ENCODE data around the gene CAMK2G.
A peak's percentile ranks its signal among the peaks of the same experiment; 100 is the strongest.
"Not testable (repeated sequence)": the region's sequence is repeated elsewhere in the genome, so short reads cannot be mapped to it uniquely, and the experiment has no call there.

Gene CAMK2G

GRCh38 chr10:73874267-73875138 is at the start of gene CAMK2G:
Gene CAMK2G (minus strand): TSS chr10:73874555. CDS start chr10:73874461, 94 bp downstream.
- peak; percentile 97 for DNase-seq (ENCODE audit: low spot score)

GRCh38 chr10:73922864-73923133 is 48.4 kb upstream of the CAMK2G start:
- no peak for DNase-seq (ENCODE audit: low spot score)

GRCh38 chr10:73922007-73922863 is 47.9 kb upstream of the CAMK2G start:
- DNase-seq (ENCODE audit: low spot score) = no peak

- no peak for DNase-seq (ENCODE audit: low spot score)
These were observed 45.7 kb upstream of the CAMK2G start for GRCh38 chr10:73920089-73920488.

- not testable (repeated sequence) for DNase-seq (ENCODE audit: low spot score)
These were observed 45.1 kb upstream of the CAMK2G start for GRCh38 chr10:73919481-73919880.

- DNase-seq (ENCODE audit: low spot score) = no peak
These were observed 43.4 kb upstream of the CAMK2G start for GRCh38 chr10:73917566-73918305.

GRCh38 chr10:73916761-73917470 is 42.6 kb upstream of the CAMK2G start:
- DNase-seq (ENCODE audit: low spot score) = no peak

GRCh38 chr10:73915206-73915851 is 41.0 kb upstream of the CAMK2G start:
- no peak for DNase-seq (ENCODE audit: low spot score)

GRCh38 chr10:73914036-73914435 is 39.7 kb upstream of the CAMK2G start:
- DNase-seq (ENCODE audit: low spot score) = peak; percentile 50

GRCh38 chr10:73911553-73912004 is 37.2 kb upstream of the CAMK2G start:
- DNase-seq (ENCODE audit: low spot score) = no peak

GRCh38 chr10:73910764-73911552 is 36.6 kb upstream of the CAMK2G start, which contains the start of gene PLAU:
Gene PLAU (plus strand): TSS chr10:73911132. CDS start chr10:73911556, 424 bp downstream.
- peak; percentile 89 for DNase-seq (ENCODE audit: low spot score)

- no peak for DNase-seq (ENCODE audit: low spot score)
These were observed 36.0 kb upstream of the CAMK2G start for GRCh38 chr10:73910401-73910763.

- DNase-seq (ENCODE audit: low spot score) = no peak
These were observed 35.3 kb upstream of the CAMK2G start for GRCh38 chr10:73909540-73910115.

- DNase-seq (ENCODE audit: low spot score) = no peak
These were observed 34.6 kb upstream of the CAMK2G start for GRCh38 chr10:73908853-73909539.

GRCh38 chr10:73907841-73908517 is 33.6 kb upstream of the CAMK2G start:
- DNase-seq (ENCODE audit: low spot score) = no peak

- DNase-seq (ENCODE audit: low spot score) = peak; percentile 78
These were observed 32.4 kb upstream of the CAMK2G start for GRCh38 chr10:73906524-73907447.

- no peak for DNase-seq (ENCODE audit: low spot score)
These were observed 31.1 kb upstream of the CAMK2G start for GRCh38 chr10:73905256-73906020.

Data from iPS-NIHi11 (cell line).